Measurements from ENCODE around the gene APOO.

APOO gene

GRCh38 chrX:23944234-23944633 is 36.5 kb upstream of the APOO start:
- in situ Hi-C loops (cut with MboI; ENCODE audit: low sequenced_read_pairs, unreplicated experiment), result no loop called here
- DNase-seq (ENCODE audit: low spot score), result no peak
- TF ChIP-seq CTCF (IDR thresholded peaks at IDR 0.05; ENCODE audit: borderline replicate concordance, control extremely low read depth, extremely low read depth, insufficient read depth, missing control alignments), result no peak

- no peak for TF ChIP-seq CTCF (IDR thresholded peaks at IDR 0.05; ENCODE audit: borderline replicate concordance, control extremely low read depth, extremely low read depth, insufficient read depth, missing control alignments)
- in situ Hi-C loops (cut with MboI; ENCODE audit: low sequenced_read_pairs, unreplicated experiment), result no loop called here
These were observed 31.5 kb upstream of the APOO start for GRCh38 chrX:23939203-23939602.

GRCh38 chrX:23938690-23939089 is 31.0 kb upstream of the APOO start:
- in situ Hi-C loops (cut with MboI; ENCODE audit: low sequenced_read_pairs, unreplicated experiment), result no loop called here
- TF ChIP-seq CTCF (IDR thresholded peaks at IDR 0.05; ENCODE audit: borderline replicate concordance, control extremely low read depth, extremely low read depth, insufficient read depth, missing control alignments), result no peak
- no peak for DNase-seq (ENCODE audit: low spot score)

More at GRCh38 chrX:23939203-23939602, 31.5 kb upstream of the APOO start:
- no peak for DNase-seq (ENCODE audit: low spot score)

GRCh38 chrX:23937100-23937499 is 29.4 kb upstream of the APOO start:
- no peak for TF ChIP-seq CTCF (IDR thresholded peaks at IDR 0.05; ENCODE audit: borderline replicate concordance, control extremely low read depth, extremely low read depth, insufficient read depth, missing control alignments)
- in situ Hi-C loops (cut with MboI; ENCODE audit: low sequenced_read_pairs, unreplicated experiment), result no loop called here
- no peak for DNase-seq (ENCODE audit: low spot score)

- no peak for TF ChIP-seq CTCF (IDR thresholded peaks at IDR 0.05; ENCODE audit: borderline replicate concordance, control extremely low read depth, extremely low read depth, insufficient read depth, missing control alignments)
- in situ Hi-C loops (cut with MboI; ENCODE audit: low sequenced_read_pairs, unreplicated experiment), result no loop called here
- DNase-seq (ENCODE audit: low spot score), result no peak
These were observed 28.4 kb upstream of the APOO start for GRCh38 chrX:23936180-23936579.

- no peak for DNase-seq (ENCODE audit: low spot score)
- in situ Hi-C loops (cut with MboI; ENCODE audit: low sequenced_read_pairs, unreplicated experiment), result no loop called here
- TF ChIP-seq CTCF (IDR thresholded peaks at IDR 0.05; ENCODE audit: borderline replicate concordance, control extremely low read depth, extremely low read depth, insufficient read depth, missing control alignments), result no peak
These were observed 27.4 kb upstream of the APOO start for GRCh38 chrX:23935106-23935505.

- no peak for DNase-seq (ENCODE audit: low spot score)
- in situ Hi-C loops (cut with MboI; ENCODE audit: low sequenced_read_pairs, unreplicated experiment), result no loop called here
- TF ChIP-seq CTCF (IDR thresholded peaks at IDR 0.05; ENCODE audit: borderline replicate concordance, control extremely low read depth, extremely low read depth, insufficient read depth, missing control alignments), result no peak
These were observed 24.3 kb upstream of the APOO start for GRCh38 chrX:23932046-23932445.
